KMS-11 (cell line): ENCODE measurements around the gene UBE2A.

ENCODE experiments used
- H2AFZ ChIP-seq: fragments of 200-600 bp; sonication (generic); 2 replicates; pipeline ENCODE4 v1.6.1; 2016; ENCODE audit warnings: antibody characterized with exemption, mixed run types, low read depth
- H3K27ac ChIP-seq: fragments of 200-600 bp; sonication (generic); 2 replicates; pipeline ENCODE4 v1.6.1; 2016; ENCODE audit warnings: mild to moderate bottlenecking, mixed run types
- H3K27me3 ChIP-seq: fragments of 200-600 bp; sonication (generic); 2 replicates; pipeline ENCODE4 v1.6.1; 2017; ENCODE audit warnings: mild to moderate bottlenecking, low read depth, mixed run types, moderate library complexity; ENCODE audit not compliant: insufficient read depth
- H3K36me3 ChIP-seq: fragments of 200-600 bp; sonication (generic); 2 replicates; pipeline ENCODE4 v1.6.1; 2017; ENCODE audit warnings: mild to moderate bottlenecking, mixed run types; ENCODE audit not compliant: insufficient read depth
- H3K4me1 ChIP-seq: fragments of 200-600 bp; sonication (generic); 2 replicates; pipeline ENCODE4 v1.6.1; 2016; ENCODE audit warnings: mild to moderate bottlenecking, low read depth, mixed run types; ENCODE audit not compliant: poor library complexity, severe bottlenecking
- H3K4me2 ChIP-seq: fragments of 200-600 bp; sonication (generic); 2 replicates; pipeline ENCODE4 v1.7.0; 2016; ENCODE audit warnings: mild to moderate bottlenecking, mixed run types
- H3K4me3 ChIP-seq: fragments of 200-600 bp; sonication (generic); IDR thresholded peaks from 2 replicates; pipeline ENCODE4 v1.6.1; 2017; ENCODE audit warnings: low read depth, low read length, mixed read lengths; ENCODE audit not compliant: insufficient read depth
- H3K79me2 ChIP-seq: fragments of 200-600 bp; sonication (generic); 2 replicates; pipeline ENCODE4 v1.6.1; 2016; ENCODE audit warnings: low read depth, mixed run types; ENCODE audit not compliant: insufficient read depth
- H3K9ac ChIP-seq: fragments of 200-600 bp; sonication (generic); 2 replicates; pipeline ENCODE4 v1.6.1; 2016; ENCODE audit warnings: mild to moderate bottlenecking, mixed run types
- H4K20me1 ChIP-seq: fragments of 200-600 bp; sonication (generic); 2 replicates; pipeline ENCODE4 v1.6.1; 2016; ENCODE audit warnings: mild to moderate bottlenecking, mixed run types; ENCODE audit not compliant: insufficient read depth
- TF ChIP-seq, protein P1 (sequence below): fragments of 200-600 bp; sonication (generic); conservative IDR thresholded peaks from 2 replicates; pipeline ENCODE4 v1.6.1; 2017; ENCODE audit warnings: low read depth, mild to moderate bottlenecking, antibody characterized with exemption, low read length, moderate library complexity, mixed read lengths

UBE2A gene

DNA sequence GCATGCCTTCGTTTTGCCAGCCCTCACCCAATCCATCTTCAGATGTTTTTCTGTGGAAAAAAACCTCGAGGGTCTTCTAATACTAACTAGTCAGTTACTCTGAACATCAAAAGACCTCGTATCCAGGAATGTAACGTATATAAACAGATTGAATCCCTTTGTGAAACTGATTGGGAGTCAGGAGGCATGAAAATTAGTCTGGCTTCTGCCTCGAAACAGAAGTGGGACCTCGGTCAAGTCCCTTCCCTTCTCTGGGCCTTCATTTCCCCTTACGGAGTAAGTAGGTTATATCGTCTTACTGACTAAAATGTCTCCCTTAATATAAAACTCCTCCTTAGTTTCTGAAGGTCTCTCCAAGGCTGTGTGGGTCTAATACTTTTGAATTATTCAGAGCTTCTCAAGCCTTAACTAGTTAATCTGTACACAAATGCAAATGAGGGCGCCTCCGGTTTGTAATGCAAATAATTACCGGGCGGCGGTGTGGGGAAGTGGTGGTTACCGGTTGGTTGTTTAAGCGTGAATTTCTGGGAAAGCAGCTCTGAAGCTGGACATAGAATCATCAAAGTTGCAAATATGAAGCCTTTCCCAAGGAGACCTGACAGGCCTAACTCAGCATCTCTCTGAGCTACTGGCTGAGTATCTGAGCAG is 43.3 kb downstream of the UBE2A start:
- Histone ChIP-seq H3K4me3 (no peak overlapping the region), H3K9ac (no peak overlapping the region), H3K36me3 (no peaks in the 10 kb centered on the region), H3K4me2 (no peak overlapping the region), H3K79me2 (no peaks in the 10 kb centered on the region), H3K4me1 (peaks cover 39% of the 10 kb centered on the region), H4K20me1 (no peaks in the 10 kb centered on the region), H3K27ac (no peak overlapping the region), H3K27me3 (no peaks in the 10 kb centered on the region), H2AFZ (no peak overlapping the region)
- TF ChIP-seq, protein P1, sequence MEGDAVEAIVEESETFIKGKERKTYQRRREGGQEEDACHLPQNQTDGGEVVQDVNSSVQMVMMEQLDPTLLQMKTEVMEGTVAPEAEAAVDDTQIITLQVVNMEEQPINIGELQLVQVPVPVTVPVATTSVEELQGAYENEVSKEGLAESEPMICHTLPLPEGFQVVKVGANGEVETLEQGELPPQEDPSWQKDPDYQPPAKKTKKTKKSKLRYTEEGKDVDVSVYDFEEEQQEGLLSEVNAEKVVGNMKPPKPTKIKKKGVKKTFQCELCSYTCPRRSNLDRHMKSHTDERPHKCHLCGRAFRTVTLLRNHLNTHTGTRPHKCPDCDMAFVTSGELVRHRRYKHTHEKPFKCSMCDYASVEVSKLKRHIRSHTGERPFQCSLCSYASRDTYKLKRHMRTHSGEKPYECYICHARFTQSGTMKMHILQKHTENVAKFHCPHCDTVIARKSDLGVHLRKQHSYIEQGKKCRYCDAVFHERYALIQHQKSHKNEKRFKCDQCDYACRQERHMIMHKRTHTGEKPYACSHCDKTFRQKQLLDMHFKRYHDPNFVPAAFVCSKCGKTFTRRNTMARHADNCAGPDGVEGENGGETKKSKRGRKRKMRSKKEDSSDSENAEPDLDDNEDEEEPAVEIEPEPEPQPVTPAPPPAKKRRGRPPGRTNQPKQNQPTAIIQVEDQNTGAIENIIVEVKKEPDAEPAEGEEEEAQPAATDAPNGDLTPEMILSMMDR, result no peak

DNA sequence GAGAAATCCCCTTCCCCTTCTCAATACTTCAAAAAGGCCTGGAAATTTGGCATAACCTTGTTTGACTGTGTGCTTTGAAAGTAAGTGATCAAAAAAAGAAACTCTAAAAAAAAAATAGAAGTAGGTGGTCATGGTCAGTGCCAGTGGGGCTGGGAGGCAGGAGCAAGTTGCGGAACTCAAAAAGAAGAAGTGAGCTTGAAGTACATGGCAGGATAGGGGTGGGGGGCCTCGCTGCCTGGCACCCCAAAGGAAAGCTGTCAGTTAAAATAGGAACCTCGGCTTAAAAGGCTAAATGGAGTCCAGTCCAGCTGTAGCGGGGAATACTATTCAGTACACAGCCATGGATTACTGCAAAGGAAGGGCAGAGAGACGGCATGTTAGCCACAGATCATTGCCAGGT is 44.1 kb downstream of the UBE2A start:
- no peak overlapping the region for H3K4me2 ChIP-seq

DNA sequence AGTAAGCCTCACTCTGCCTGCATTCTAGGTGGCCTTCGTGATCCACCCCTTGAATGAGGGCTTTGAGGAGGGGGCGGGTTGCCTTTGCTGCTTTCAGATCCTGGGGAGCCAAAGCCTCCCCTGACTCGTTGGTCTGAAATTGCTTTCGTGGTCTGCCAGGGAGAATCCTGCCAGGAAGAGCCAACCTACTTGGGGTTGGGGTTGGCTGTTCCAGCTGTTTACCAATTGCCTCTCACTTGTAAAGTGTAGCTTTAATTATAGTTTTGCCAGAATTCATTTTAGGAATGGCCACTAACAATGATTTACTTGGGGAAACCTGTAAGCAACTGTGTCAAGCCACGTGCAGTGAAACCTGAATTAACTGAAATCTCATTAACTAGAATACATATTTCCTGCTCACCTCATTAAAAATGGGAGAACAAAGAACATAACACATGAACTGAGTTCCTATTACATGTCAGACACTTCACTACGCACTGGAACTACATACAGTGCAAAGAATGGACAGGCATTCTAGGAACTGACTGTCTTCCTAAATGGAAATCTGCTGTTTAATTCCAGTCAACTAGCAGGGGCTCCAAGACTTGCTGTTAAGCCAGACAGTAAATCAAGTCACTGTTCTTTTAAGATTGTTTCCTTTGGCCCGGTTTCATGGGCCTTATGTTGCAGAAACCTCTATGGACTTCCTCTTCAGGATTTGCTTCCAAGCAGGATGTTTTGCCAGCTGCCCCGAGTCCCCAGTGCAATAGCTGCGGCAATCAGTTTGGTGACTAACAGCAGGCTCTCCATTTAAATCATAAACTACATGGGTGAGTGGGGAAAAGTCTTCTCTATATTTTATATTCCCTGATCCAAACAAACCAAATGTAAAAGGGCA is 48.2 kb downstream of the UBE2A start:
- peak overlapping the region; percentile 68 for H3K4me2 ChIP-seq
- no peak overlapping the region for H3K4me3 ChIP-seq
- H2AFZ ChIP-seq, result no peak overlapping the region
- peak overlapping the region; percentile 87 for H3K27ac ChIP-seq
- TF ChIP-seq, protein P1, result no peak
- no peaks in the 10 kb centered on the region for H3K27me3 ChIP-seq
- no peaks in the 10 kb centered on the region for H4K20me1 ChIP-seq
- H3K9ac ChIP-seq, result no peak overlapping the region
- peaks cover 72% of the 10 kb centered on the region for H3K4me1 ChIP-seq
- no peaks in the 10 kb centered on the region for H3K36me3 ChIP-seq
- H3K79me2 ChIP-seq, result no peaks in the 10 kb centered on the region

More for the DNA sequence above, 44.1 kb downstream of the UBE2A start:
- Histone ChIP-seq H3K27me3 (no peaks in the 10 kb centered on the region), H3K4me3 (no peak overlapping the region), H3K79me2 (no peaks in the 10 kb centered on the region), H3K36me3 (no peaks in the 10 kb centered on the region), H3K4me1 (peaks cover 47% of the 10 kb centered on the region), H3K9ac (no peak overlapping the region), H2AFZ (no peak overlapping the region), H4K20me1 (no peaks in the 10 kb centered on the region), H3K27ac (no peak overlapping the region)
- TF ChIP-seq, protein P1, result no peak

GRCh38 chrX:119624417-119624816 is 50.1 kb downstream of the UBE2A start:
- Histone ChIP-seq H3K4me2 (peak overlapping the region; percentile 68), H4K20me1 (no peaks in the 10 kb centered on the region), H3K4me3 (no peak overlapping the region), H3K27me3 (no peaks in the 10 kb centered on the region), H3K4me1 (peaks cover 81% of the 10 kb centered on the region), H2AFZ (no peak overlapping the region), H3K36me3 (no peaks in the 10 kb centered on the region), H3K9ac (peak overlapping the region; percentile 43; the same call in 1 of the 2 replicates), H3K79me2 (no peaks in the 10 kb centered on the region), H3K27ac (peak overlapping the region; percentile 87)
- TF ChIP-seq, protein P1, result no peak
